GM23248 (cell line): Measurements from ENCODE around the gene PAX1.

Experiments used
- EZH2 ChIP-seq: fragments of 200-600 bp; sonication (generic); IDR thresholded peaks from 2 replicates; pipeline ENCODE4 v1.6.1; 2018; ENCODE audit warnings: antibody characterized with exemption, mild to moderate bottlenecking; ENCODE audit not compliant: insufficient read depth, poor library complexity, severe bottlenecking
- EZH2phosphoT487 ChIP-seq: fragments of 200-600 bp; sonication (generic); IDR thresholded peaks from 2 replicates; pipeline ENCODE4 v1.6.1; 2018; ENCODE audit warnings: antibody characterized with exemption, moderate library complexity, mild to moderate bottlenecking, low read depth; ENCODE audit not compliant: insufficient read depth

DNA sequence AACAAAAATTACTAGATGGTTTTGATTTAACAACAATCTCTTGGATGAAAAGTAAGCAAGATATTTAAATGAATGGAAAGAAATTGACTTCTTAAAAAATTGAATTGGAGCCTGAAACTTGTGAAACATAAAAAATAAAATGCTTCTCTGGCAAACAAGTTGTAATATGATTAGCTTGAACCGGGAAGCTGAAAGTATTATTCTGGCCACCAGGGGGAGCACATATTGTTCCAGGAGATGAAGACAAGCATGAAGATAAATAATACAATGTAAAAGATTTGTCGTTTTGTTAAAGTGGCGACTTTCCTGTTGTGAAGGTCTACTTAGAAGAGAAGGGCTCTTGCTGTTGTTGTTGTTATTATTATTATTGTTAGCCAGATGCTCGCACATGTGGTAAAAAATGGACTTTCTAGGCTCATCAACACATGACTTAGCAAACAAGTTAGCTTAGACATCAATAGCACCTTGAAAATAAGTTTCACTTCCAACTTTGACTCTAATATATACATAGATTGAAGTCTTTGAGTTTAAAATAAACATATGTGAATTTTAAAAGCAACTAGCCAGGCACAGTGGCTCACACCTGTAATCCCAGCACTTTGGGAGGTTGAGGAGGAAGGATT is 14.2 kb downstream of the PAX1 start:
- no peak for TF ChIP-seq EZH2
- TF ChIP-seq EZH2phosphoT487 = no peak
